ENCODE measurements around the gene RAB11FIP4. TPM values are rescaled to one million over a fixed set of nuclear protein-coding genes. Genes with fewer than 3 reads are reported as not detected.

RAB11FIP4 gene
- total and polyA plus RNA-seq, 2 of the 8 experiments (the other 6 are each of a cell fraction or from before 2014, with no cell fraction given): 21.7 to 53.2 TPM

DNA sequence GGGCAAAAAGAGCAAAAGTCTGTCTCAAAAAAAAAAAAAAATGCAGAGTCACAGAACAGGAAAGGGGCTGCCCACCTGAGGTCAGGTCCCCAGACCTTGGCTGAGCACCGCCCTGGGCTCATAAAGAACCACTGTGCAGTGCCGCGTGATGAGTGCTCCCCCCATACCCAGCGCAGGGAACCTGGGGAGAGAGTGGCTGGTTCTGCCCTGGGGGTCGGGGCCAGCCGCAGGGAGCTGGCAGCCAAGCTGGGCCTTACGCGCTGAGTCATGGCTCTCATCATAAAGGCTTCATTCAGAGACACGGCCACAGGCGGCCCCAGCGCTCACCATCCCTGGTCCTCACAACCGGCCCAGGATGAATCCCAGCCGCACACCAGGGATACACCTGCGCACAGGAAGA lies 80.7 kb downstream of the RAB11FIP4 start (continued):
- TF ChIP-seq CHD7 (IDR thresholded peaks at IDR 0.05; ENCODE audit: insufficient replicate concordance, low read length) (no peak), BACH1 (IDR thresholded peaks at IDR 0.05; ENCODE audit: low read length) (peak; percentile 71), POLR2AphosphoS5 (IDR thresholded peaks at IDR 0.05; ENCODE audit: low read depth, low read length) (no peak)
